Common myeloid progenitor, CD34-positive (primary cell): ENCODE measurements around the gene P2RY13. TPM values are rescaled to one million over a fixed set of nuclear protein-coding genes. Genes with fewer than 3 reads are reported as not detected.

Source experiments
- CTCF ChIA-PET: fragments of 350-600 bp; sonication (Branson Sonifier 250); formaldehyde crosslinking; loops from one replicate; lab custom pipeline; 2021; ENCODE audit warnings: antibody characterized with exemption; lab: Charles Lee
- POLR2A ChIA-PET: fragments of 350-600 bp; sonication (Branson Sonifier 250); formaldehyde crosslinking; loops from one replicate; lab custom pipeline; 2021; ENCODE audit warnings: antibody characterized with exemption; lab: Charles Lee
- DNase-seq, 3 donors: peaks; one replicate each; pipeline versions ENCODE4 v3.0.0 to v3.0.0-alpha.2; 2013
- H3K27ac ChIP-seq, 2 experiments: 1 replicate in 1 of 2; 2 replicates in 1 of 2; pipeline ENCODE4 v1.7.0; 2013; ENCODE audit warnings: inconsistent platforms in 2 of 2, low read length in 2 of 2, mild to moderate bottlenecking in 2 of 2, low read depth in 1 of 2, moderate library complexity in 1 of 2; ENCODE audit not compliant: severe bottlenecking in 2 of 2, insufficient read depth in 1 of 2, poor library complexity in 1 of 2
- H3K27me3 ChIP-seq, 5 experiments: replicated peaks in 2 of 5; 1 replicate in 3 of 5; 2 replicates in 2 of 5; pipeline versions ENCODE4 v1.6.1 to v1.7.0; 2013; ENCODE audit warnings: low read length in 4 of 5, mild to moderate bottlenecking in 2 of 5, moderate library complexity in 2 of 5, inconsistent platforms in 1 of 5; ENCODE audit not compliant: insufficient read depth in 5 of 5, control insufficient read depth in 4 of 5
- H3K36me3 ChIP-seq, 4 experiments: 1 replicate in 2 of 4; 2 replicates in 2 of 4; pipeline versions ENCODE4 v1.6.1 to v1.7.0; 2013; ENCODE audit warnings: low read length in 3 of 4, control low read depth in 1 of 4, mild to moderate bottlenecking in 1 of 4; ENCODE audit not compliant: control insufficient read depth in 4 of 4, insufficient read depth in 4 of 4
- H3K4me1 ChIP-seq, 4 experiments: 1 replicate in 3 of 4; 2 replicates in 1 of 4; pipeline versions ENCODE4 v1.6.1 to v1.7.1; 2013; ENCODE audit warnings: low read length in 3 of 4, mild to moderate bottlenecking in 3 of 4, control low read depth in 1 of 4, inconsistent platforms in 1 of 4, moderate library complexity in 1 of 4; ENCODE audit not compliant: control insufficient read depth in 4 of 4, insufficient read depth in 4 of 4; ENCODE audit errors: control extremely low read depth in 1 of 4
- H3K4me3 ChIP-seq, 7 experiments: 1 replicate in 4 of 7; 2 replicates in 3 of 7; pipeline versions ENCODE4 v1.5.1 to v1.7.0; 2013; ENCODE audit warnings: mild to moderate bottlenecking in 7 of 7, low read length in 6 of 7, moderate library complexity in 6 of 7, inconsistent platforms in 2 of 7, low read depth in 2 of 7, control low read depth in 1 of 7; ENCODE audit not compliant: insufficient read depth in 4 of 7, control insufficient read depth in 1 of 7; ENCODE audit errors: extremely low read depth in 1 of 7
- H3K9me3 ChIP-seq, 5 experiments: 1 replicate in 4 of 5; 2 replicates in 1 of 5; pipeline versions ENCODE4 v1.6.1 to v1.7.1; 2013; ENCODE audit warnings: low read length in 4 of 5, mild to moderate bottlenecking in 2 of 5, inconsistent platforms in 1 of 5, low read depth in 1 of 5, moderate library complexity in 1 of 5; ENCODE audit not compliant: control insufficient read depth in 4 of 5, insufficient read depth in 2 of 5; ENCODE audit errors: control extremely low read depth in 1 of 5
- WGBS: methylation state at CpG from one replicate; pipeline ENCODE4 v1.1.5; 2013; ENCODE audit not compliant: insufficient coverage; 5-methylcytosine and 5-hydroxymethylcytosine counted together
- polyA plus RNA-seq: library from polyadenylated mRNA; unstranded; fragments of 120-200 nt; gene quantifications from one replicate; pipeline ENCODE4 v1.2.1, GENCODE V29; 2013

P2RY13 gene
- 1.8 TPM for polyA plus RNA-seq

GRCh38 chr3:151329363-151329762 is at the start of gene P2RY13:
P2RY13 (minus strand) TSS chr3:151329549; CDS start chr3:151329528, 21 bp downstream.
- ChIA-PET CTCF (interaction anchor here (0.8 to 1.4 kb wide), 2 partner anchors 10 to 26 kb away, joined by 3 to 4 read pairs; no protein-coding TSS in a partner anchor), POLR2A (interaction anchor here (0.6 kb wide), 1 partner anchor 51 kb away, joined by 4 read pairs; no protein-coding TSS in a partner anchor)
- WGBS, result no CpG with 5 or more reads among the region's 1 CpG
- H3K9me3 ChIP-seq, result no peaks in the 10 kb centered on the region
- peak in 2 of 3 donors; percentile 39 to 60 for DNase-seq
- H3K36me3 ChIP-seq, result no peaks in the 10 kb centered on the region
- peaks cover 20 to 46% (median 28%) of the 10 kb centered on the region in 4 experiments for H3K4me1 ChIP-seq
- peak within 1 kb of the TSS in 6 of 7 experiments; percentile 20 to 69 (median 42) for H3K4me3 ChIP-seq
- peak within 1 kb of the TSS; percentile 10 to 67 for H3K27ac ChIP-seq
- H3K27me3 ChIP-seq, result no peaks in the 10 kb centered on the region

- H3K27ac ChIP-seq, result no peak overlapping the region
- H3K4me1 ChIP-seq, result peaks cover 2 to 10% (median 4%) of the 10 kb centered on the region in 4 experiments
- H3K9me3 ChIP-seq, result no peaks in the 10 kb centered on the region
- no peak for DNase-seq
- no peak overlapping the region for H3K4me3 ChIP-seq
- CTCF ChIA-PET, result interaction anchor here (1.0 to 2.3 kb wide), 5 partner anchors 10 to 61 kb away, joined by 3 to 7 read pairs (median 3); no protein-coding TSS in a partner anchor
- H3K36me3 ChIP-seq, result peaks cover 0 to 43% (median 12%) of the 10 kb centered on the region in 4 experiments
- 98% methylated on average over 7 of the region's 8 CpGs for WGBS
- H3K27me3 ChIP-seq, result no peaks in the 10 kb centered on the region
- POLR2A ChIA-PET, result no interaction called here
These were observed 48.5 kb upstream of the P2RY13 start for GRCh38 chr3:151377768-151378385.

GRCh38 chr3:151372063-151372820 is 42.9 kb upstream of the P2RY13 start:
- no peak for DNase-seq
- 90% methylated on average over 4 of the region's 4 CpGs for whole genome bisulfite sequencing
- no peaks in the 10 kb centered on the region for H3K9me3 ChIP-seq
- ChIA-PET POLR2A (no interaction called here), CTCF (interaction anchor here (0.6 to 1.4 kb wide), 2 partner anchors 12 to 46 kb away, joined by 3 read pairs; partner anchors contain the start of gene P2RY12)
- no peak overlapping the region for H3K27ac ChIP-seq
- no peaks in the 10 kb centered on the region for H3K4me1 ChIP-seq
- no peaks in the 10 kb centered on the region for H3K27me3 ChIP-seq
- H3K4me3 ChIP-seq, result no peak overlapping the region
- peaks cover 0 to 50% (median 25%) of the 10 kb centered on the region in 4 experiments for H3K36me3 ChIP-seq

- CTCF ChIA-PET, result interaction anchor here (1.0 to 1.4 kb wide), 2 partner anchors 12 to 45 kb away, joined by 3 read pairs; no protein-coding TSS in a partner anchor
- no peaks in the 10 kb centered on the region for H3K9me3 ChIP-seq
- H3K4me3 ChIP-seq, result no peak overlapping the region
- H3K27ac ChIP-seq, result no peak overlapping the region
- no peaks in the 10 kb centered on the region for H3K4me1 ChIP-seq
- DNase-seq, result no peak
- peaks cover 0 to 44% (median 24%) of the 10 kb centered on the region in 4 experiments for H3K36me3 ChIP-seq
- no peaks in the 10 kb centered on the region for H3K27me3 ChIP-seq
- POLR2A ChIA-PET, result no interaction called here
These were observed 42.2 kb upstream of the P2RY13 start for GRCh38 chr3:151371526-151371925.

- POLR2A ChIA-PET, result no interaction called here
- 96% methylated on average over 4 of the region's 5 CpGs for WGBS
- CTCF ChIA-PET, result interaction anchor here (0.9 to 1.0 kb wide), 2 partner anchors 8 to 10 kb away, joined by 3 to 6 read pairs; no protein-coding TSS in a partner anchor
These were observed 38.1 kb upstream of the P2RY13 start for GRCh38 chr3:151367448-151367847.

GRCh38 chr3:151366993-151367392 is 37.6 kb upstream of the P2RY13 start:
- no peak overlapping the region for H3K27ac ChIP-seq
- no peak overlapping the region for H3K4me3 ChIP-seq
- peaks cover 0 to 73% (median 25%) of the 10 kb centered on the region in 4 experiments for H3K36me3 ChIP-seq
- WGBS, result 100% methylated on average over 1 of the region's 3 CpGs
- H3K27me3 ChIP-seq, result no peaks in the 10 kb centered on the region
- H3K4me1 ChIP-seq, result no peaks in the 10 kb centered on the region
- H3K9me3 ChIP-seq, result no peaks in the 10 kb centered on the region
- CTCF ChIA-PET, result no interaction called here
- no peak for DNase-seq
- POLR2A ChIA-PET, result no interaction called here

More at GRCh38 chr3:151367448-151367847, 38.1 kb upstream of the P2RY13 start:
- no peak for DNase-seq
- H3K27me3 ChIP-seq, result no peaks in the 10 kb centered on the region
- no peaks in the 10 kb centered on the region for H3K4me1 ChIP-seq
- no peak overlapping the region for H3K27ac ChIP-seq
- no peaks in the 10 kb centered on the region for H3K9me3 ChIP-seq
- H3K36me3 ChIP-seq, result peaks cover 0 to 72% (median 27%) of the 10 kb centered on the region in 4 experiments
- H3K4me3 ChIP-seq, result no peak overlapping the region
